Measurements from ENCODE around the gene MAP3K14. TPM values are rescaled to one million over a fixed set of nuclear protein-coding genes. Genes with fewer than 3 reads are reported as not detected.

The MAP3K14 gene
- total and polyA plus RNA-seq, 4 donors: 1.2 to 7.8 (median 4.2) TPM

GRCh38 chr17:45256114-45256966 lies 60.5 kb downstream of the MAP3K14 start:
- Histone ChIP-seq H3K4me3 (ENCODE audit: low read depth in 1 of 3, low read length in 3 of 3) (no peak overlapping the region), H3K9ac (ENCODE audit: low read depth in 1 of 2, low read length in 2 of 2) (no peak overlapping the region), H3K4me1 (ENCODE audit: control insufficient read depth in 4 of 4, insufficient read depth in 4 of 4, low read length in 3 of 4) (peaks cover 0 to 3% (median 1%) of the 10 kb centered on the region in 4 donors), H3K27me3 (ENCODE audit: control insufficient read depth in 4 of 4, insufficient read depth in 4 of 4, low read length in 3 of 4) (no peaks in the 10 kb centered on the region), H3K9me3 (ENCODE audit: control insufficient read depth in 4 of 4, low read length in 3 of 4) (no peaks in the 10 kb centered on the region), H3K36me3 (ENCODE audit: control insufficient read depth in 4 of 4, insufficient read depth in 3 of 4, low read depth in 1 of 4, low read length in 3 of 4) (no peaks in the 10 kb centered on the region), H3K27ac (ENCODE audit: low read depth in 1 of 2, low read length in 2 of 2) (no peak overlapping the region)
- no peak for DNase-seq (ENCODE audit: low spot score)
- TF ChIP-seq GABPA (IDR thresholded peaks at IDR 0.05 in 1 of 2, conservative IDR thresholded peaks at IDR 0.05 in 1 of 2): no peak
- no peak for TF ChIP-seq RXRA (IDR thresholded peaks at IDR 0.05)
- no peak for TF ChIP-seq FOXA2 (IDR thresholded peaks at IDR 0.05)
- TF ChIP-seq REST (IDR thresholded peaks at IDR 0.05): no peak
- no peak for TF ChIP-seq ATF3 (IDR thresholded peaks at IDR 0.05)
- no peak for TF ChIP-seq EGR1 (IDR thresholded peaks at IDR 0.05; ENCODE audit: low read depth in 2 of 2)
- 85% methylated on average over 14 of the region's 14 CpGs for WGBS

GRCh38 chr17:45255358-45255757 lies 61.5 kb downstream of the MAP3K14 start:
- WGBS: 96% methylated on average over 8 of the region's 8 CpGs
- no peaks in the 10 kb centered on the region for H3K4me1 ChIP-seq (ENCODE audit: control insufficient read depth in 4 of 4, insufficient read depth in 4 of 4, low read length in 3 of 4)
- no peak overlapping the region for H3K9ac ChIP-seq (ENCODE audit: low read depth in 1 of 2, low read length in 2 of 2)
- no peak overlapping the region for H3K4me3 ChIP-seq (ENCODE audit: low read depth in 1 of 3, low read length in 3 of 3)
- H3K36me3 ChIP-seq (ENCODE audit: control insufficient read depth in 4 of 4, insufficient read depth in 3 of 4, low read depth in 1 of 4, low read length in 3 of 4): no peaks in the 10 kb centered on the region
- H3K27ac ChIP-seq (ENCODE audit: low read depth in 1 of 2, low read length in 2 of 2): no peak overlapping the region
- H3K27me3 ChIP-seq (ENCODE audit: control insufficient read depth in 4 of 4, insufficient read depth in 4 of 4, low read length in 3 of 4): no peaks in the 10 kb centered on the region
- H3K9me3 ChIP-seq (ENCODE audit: control insufficient read depth in 4 of 4, low read length in 3 of 4): no peaks in the 10 kb centered on the region
- no peak for TF ChIP-seq RXRA (IDR thresholded peaks at IDR 0.05)
- no peak for TF ChIP-seq CTCF (IDR thresholded peaks at IDR 0.05; ENCODE audit: low read depth, low read length, missing input control)
- TF ChIP-seq REST (IDR thresholded peaks at IDR 0.05): no peak
- TF ChIP-seq NR2F2 (IDR thresholded peaks at IDR 0.05): no peak
- TF ChIP-seq ATF3 (IDR thresholded peaks at IDR 0.05): no peak
- TF ChIP-seq TAF1 (conservative IDR thresholded peaks at IDR 0.05): no peak
- no peak for TF ChIP-seq HNF4A (conservative IDR thresholded peaks at IDR 0.05)
- no peak for TF ChIP-seq HNF4G (IDR thresholded peaks at IDR 0.05)
- no peak for TF ChIP-seq EGR1 (IDR thresholded peaks at IDR 0.05; ENCODE audit: low read depth in 2 of 2)
- TF ChIP-seq YY1 (IDR thresholded peaks at IDR 0.05): no peak
- TF ChIP-seq MAX (IDR thresholded peaks at IDR 0.05): no peak
- no peak for TF ChIP-seq ZBTB33 (IDR thresholded peaks at IDR 0.05)
- TF ChIP-seq JUND (IDR thresholded peaks at IDR 0.05): no peak
- DNase-seq (ENCODE audit: low spot score): no peak

Measured in liver (tissue), 9 donors.